NCI-H345 treated with DMSO at 0.1 percent for 48 hours (cell line): ENCODE results near the gene CASP4.
"Not testable (repeated sequence)": the region's sequence is repeated elsewhere in the genome, so short reads cannot be mapped to it uniquely, and the experiment has no call there.

Experiments
- DNase-seq: peaks from one replicate; lab custom pipeline; 2025; ENCODE audit not compliant: unreplicated experiment; lab: John Stamatoyannopoulos, UW

Gene CASP4

DNA sequence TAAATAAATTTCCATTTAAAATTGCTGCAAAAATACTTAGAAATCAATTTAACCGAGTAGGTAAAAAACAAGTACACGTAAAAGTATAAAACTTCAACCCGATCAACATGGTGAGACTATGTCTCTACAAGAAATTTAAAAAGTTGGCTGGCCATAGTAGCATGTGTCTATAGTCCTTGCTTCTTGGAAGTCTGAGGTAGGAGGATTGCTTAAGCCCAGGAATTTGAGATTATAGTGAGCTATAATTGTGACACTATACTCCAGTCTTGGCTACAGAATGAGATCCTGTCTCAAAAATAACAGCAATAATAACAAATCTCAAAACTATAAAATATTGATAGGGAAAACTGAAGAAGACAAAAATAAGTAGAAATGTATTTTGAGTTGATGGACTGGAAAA, 11.1 kb downstream of the CASP4 start:
- no peak for DNase-seq

DNA sequence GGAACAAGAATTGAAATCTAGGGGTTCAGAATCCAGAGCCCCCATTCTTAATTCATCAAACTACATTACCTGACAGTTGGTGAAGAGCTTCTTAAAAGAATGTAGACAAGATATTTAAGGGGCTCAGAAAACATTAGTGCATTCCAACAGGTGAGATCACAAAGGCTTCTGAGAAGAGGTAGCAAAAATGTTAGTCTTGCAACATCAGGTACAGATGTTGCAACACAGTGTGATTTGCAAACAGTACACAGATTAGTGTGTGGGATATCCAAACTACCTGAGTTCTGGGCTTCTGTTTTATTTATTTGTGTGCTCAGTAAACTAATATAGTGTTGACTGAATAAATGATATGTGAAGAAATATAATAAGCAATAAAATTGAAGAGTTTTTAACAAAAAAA, 11.8 kb downstream of the CASP4 start:
- DNase-seq, result no peak

DNA sequence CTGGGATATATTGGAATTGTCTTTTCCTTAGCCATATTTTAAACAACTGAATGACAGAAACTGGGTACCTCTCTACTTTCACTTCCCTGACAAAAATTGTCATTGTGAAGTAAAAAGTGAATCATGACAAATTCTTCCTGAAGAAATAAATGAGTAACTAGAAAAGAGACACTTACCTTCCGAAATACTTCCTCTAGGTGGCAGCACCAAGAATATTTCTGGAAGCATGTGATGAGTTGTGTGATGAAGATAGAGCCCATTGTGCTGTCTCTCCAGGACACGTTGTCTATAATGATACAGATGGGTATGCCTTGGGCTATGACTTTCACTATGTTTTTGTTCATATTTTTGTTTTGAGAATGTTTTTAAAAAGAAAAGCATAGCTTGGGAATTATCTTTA, 21.5 kb downstream of the CASP4 start:
- peak; percentile 6 for DNase-seq

DNA sequence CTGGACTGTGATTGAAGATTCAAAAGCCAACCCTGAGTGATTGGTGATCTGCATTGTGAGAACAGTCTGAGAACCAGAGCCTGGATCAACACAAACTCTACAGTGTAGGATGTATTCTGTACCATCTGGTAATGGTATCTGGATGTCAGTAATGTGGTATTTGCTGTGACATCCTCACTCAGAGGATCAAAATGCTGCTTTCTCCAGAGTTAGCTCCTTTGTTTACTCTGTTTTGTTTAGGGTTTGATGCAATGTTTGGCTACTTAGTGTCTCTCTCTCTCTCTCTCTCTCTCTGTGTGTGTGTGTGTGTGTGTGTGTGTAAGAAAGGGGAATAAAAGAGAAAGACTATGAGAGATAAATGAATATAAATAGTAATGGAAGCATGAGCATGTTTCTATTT, 24.3 kb downstream of the CASP4 start:
- no peak for DNase-seq

DNA sequence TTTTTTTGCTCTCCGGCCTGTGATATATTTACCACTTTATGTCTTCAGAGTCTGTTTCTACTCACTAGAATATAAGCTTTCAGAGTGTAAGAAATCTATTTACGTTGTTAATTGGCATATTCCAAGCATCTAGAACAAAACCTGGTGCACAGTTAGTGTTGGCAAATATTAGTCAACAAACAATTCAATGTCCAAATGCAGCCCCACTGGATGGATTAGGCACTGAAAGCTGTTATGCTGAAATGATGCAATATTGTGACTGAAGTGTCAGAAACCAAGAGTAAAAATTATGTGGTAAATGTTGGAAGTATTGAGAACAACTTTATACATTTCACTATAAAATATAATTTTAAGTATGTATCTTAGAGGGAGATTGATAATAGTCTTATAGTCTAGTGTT, 24.8 kb downstream of the CASP4 start:
- DNase-seq, result no peak

DNA sequence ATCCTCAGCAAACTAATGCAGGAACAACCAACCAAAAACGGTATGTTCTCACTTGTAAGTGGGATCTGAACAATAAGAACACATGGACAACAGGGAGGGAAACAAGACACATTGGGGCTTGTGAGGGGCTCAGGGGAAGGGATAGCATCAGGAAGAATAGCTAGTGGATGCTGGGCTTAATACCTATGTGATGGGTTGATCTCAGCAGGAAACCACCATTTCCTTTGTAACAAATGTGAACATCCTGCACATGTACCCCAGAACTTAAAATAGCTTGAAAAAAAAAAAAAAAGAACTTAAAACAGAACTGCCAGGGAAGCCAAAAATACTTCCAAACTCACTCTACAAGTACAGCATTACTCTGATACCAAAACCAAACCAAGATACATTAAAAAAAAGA, 33.8 kb downstream of the CASP4 start:
- no peak for DNase-seq

DNA sequence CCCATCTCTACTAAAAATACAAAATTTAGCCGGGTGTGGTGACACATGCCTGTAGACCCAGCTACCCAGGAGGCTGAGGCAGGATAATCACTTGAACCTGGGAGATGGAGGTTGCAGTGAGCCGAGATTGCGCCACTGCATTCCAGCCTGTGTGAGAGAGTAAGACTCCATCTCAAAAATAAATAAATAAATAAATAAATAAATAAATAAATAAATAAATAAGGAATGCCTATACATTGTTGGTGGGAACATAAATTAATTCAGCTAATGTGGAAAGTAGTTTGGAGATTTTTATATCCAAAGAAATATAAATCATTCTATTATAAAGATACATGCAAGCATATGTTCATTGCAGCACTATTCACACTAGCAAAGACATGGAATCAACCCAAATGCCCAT, 34.3 kb downstream of the CASP4 start:
- DNase-seq, result not testable (repeated sequence)

DNA sequence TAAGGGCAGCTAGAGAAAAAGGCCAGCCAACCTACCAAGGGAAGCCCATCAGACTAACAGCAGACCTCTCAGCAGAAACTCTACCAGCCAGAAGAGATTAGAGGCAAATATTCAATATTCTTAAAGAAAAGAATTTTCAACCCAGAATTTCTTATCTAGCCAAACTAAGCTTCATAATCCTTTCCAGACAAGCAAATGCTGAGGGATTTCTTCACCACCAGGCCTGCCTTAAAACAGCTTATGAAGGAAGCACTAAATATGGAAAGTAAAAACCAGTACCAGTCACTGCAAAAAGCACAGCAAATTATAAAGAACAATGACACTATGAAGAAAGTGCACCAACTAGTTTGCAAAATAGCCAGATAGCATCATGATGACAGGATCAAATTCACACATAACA, 39.6 kb downstream of the CASP4 start:
- no peak for DNase-seq

DNA sequence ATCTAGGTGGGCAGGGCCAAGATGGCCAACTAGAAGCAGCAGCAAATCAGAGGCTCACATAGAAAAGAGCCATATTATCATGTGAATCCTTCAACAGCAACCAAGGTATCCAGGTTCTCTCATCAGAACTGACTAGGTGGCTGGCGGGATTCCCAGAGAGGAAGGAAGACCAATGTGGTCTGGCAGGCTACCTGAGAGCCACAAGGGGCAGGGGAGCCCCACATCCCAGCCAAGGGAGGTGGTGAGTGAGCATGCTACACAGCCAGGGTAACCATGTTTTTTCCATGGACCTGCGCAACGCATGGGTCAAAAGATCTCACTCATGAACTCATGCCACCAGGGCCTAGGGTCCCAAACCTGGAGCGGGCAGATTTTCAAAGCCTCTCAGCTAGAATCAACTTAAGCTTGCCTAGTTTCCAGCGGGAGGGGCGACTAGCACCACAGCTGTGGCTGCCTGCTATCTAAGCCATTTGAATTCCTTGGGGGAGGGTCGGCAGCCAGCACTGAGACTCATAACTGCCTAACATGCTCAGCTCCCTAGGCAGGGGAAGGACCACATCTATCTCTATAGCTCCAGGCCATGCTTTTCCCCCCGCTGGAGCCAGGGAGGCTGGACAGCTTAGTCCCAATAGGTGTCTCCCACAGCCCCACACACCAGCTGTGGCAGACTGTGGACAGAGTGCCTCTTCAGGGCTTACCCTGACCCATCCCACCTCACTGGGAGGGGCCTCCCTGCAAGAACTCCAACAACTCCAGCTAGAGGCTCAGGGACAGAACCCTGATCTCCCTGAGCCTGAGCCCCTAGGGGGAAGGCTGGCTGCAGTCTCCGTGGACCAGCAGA, 41.4 kb downstream of the CASP4 start:
- no peak for DNase-seq

DNA sequence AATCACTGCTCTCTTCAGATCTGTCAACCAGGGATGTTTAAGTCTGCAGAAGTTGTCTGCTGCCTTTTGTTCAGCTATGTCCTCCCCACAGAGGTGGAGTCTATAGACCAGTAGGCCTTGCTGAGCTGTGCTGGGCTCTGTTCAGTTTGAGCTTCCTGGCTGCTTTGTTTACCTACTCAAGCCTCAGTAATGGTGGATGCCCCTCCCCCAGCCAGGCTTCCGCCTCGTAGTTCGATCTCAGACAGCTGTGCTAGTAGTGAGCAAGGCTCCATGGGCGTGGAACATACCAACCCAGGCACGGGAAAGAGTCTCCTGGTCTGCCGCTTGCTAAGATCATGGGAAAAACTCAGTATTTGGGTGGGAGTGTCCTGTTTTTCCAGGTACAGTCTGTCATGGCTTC, 42.5 kb downstream of the CASP4 start:
- DNase-seq, result no peak

DNA sequence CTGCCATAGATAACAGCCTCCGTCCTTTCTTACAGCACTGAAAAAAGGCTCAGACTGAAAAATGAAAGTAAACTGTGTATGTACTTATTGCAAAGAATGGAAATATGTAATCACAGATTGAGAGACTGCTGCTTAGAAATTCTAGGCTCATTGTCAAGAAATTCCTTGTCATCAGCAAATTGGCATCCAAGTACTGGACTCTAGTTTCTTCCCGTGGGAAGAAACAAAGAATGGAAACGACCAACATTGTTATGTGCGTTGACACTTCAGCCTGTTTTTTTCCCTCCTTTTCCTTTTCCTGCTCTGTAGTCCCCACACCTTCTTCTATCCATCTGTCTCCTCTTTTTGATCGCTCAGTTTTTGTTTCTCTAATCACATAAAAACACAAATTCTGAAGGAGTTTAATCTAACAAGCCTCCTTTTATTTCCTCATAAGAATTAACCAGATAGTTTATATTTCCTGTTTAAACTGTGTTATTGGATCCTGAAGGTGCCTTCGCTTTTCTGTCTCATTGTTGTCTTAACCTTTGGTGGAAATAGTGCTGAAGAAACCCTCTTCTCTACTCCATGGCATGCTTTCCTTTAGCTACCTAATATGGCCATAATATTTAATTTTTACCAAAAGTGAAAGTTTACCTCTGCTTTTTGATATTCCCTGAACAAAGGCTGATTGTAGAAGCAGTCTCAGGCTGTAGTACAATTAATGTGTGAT, 50.1 kb downstream of the CASP4 start:
- no peak for DNase-seq

DNA sequence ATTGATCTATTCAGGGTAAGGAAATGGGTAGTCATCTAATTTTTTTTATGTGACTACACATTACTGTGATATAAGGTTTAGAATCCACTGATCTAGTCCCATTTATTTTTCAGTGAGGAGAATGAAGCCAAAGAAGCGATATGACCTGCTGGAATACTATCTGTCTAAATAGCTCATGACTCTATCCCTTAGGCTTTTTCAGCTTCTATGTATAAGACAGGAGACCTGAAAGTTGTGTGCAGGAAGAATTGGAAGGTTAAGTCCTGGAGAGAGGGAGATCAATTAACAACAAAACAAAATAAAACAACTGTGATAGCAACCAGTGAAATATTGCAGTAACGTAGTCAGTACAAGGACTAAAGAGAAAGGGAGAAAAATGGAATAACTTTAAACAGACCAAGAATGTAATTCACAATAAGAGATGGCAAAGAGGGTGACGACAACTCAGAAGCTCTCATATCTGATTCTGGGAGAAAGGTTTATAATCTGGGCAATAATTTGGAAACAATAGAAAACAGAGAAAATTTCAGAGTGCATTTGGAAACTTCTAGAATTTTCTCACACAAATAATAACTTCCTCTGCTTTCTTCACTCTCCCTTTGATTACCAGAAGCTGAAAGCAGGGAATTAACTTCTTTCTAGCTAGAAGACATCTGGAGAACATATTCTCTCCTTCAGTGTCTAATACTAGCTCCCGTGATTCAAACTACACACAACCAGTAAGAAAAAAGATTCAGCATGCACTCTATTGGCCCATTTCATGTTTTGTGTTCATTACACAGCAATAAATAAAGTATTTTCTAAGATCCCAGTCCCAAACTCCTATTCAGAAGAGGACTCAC, 50.9 kb downstream of the CASP4 start:
- no peak for DNase-seq

DNA sequence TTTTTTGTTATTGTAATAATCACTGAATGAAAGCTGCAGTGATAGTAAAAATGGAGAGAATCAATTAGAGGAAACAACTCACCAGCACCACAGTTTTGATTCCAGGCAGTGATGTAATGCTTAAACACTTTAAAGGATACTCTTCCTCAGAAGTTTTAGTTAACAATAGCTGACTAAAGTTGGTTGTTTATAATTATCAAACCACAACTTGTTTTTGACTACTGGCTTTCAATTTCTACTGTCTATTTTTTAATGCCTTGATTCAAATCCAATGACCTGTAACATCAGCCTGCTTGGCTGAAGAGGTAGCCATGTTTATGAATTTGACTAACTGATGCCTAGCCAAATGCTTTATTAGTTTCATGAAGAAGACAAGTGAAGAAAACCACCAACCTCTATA, 51.9 kb downstream of the CASP4 start:
- DNase-seq, result no peak

DNA sequence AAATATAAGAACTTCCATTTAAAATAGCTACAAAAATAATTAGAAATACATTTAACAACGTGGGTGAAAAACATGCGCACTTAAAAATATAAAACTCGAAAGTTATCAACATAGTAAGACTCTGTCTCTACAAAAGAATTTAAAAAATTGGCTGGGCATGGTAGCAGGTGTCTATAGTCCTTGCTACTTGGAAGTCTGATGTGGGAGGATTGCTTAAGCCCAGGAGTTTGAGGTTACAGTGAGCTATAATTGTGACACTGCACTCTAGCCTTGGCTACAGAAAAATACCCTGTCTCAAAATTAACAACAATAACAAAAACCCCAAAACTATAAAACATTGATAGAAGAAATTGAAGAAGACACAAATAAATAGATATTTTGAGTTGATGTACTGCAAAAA, 56.3 kb downstream of the CASP4 start:
- no peak for DNase-seq

DNA sequence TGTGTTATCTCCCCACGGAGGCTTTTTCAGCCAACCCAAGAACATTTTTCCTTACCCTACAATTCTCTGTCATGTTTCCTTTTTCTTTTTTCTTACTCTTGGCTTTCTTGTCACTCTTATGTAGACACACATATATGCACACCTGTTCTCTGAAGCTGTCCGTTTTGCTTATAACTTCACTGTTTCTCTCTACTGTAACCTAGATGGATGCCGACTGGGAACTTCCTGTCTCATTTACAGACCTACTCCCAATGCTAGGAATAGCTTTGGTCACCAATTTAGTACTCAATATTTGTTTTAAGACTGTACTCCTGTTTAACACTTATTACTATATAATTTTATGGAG, 60.2 kb downstream of the CASP4 start:
- DNase-seq, result no peak

DNA sequence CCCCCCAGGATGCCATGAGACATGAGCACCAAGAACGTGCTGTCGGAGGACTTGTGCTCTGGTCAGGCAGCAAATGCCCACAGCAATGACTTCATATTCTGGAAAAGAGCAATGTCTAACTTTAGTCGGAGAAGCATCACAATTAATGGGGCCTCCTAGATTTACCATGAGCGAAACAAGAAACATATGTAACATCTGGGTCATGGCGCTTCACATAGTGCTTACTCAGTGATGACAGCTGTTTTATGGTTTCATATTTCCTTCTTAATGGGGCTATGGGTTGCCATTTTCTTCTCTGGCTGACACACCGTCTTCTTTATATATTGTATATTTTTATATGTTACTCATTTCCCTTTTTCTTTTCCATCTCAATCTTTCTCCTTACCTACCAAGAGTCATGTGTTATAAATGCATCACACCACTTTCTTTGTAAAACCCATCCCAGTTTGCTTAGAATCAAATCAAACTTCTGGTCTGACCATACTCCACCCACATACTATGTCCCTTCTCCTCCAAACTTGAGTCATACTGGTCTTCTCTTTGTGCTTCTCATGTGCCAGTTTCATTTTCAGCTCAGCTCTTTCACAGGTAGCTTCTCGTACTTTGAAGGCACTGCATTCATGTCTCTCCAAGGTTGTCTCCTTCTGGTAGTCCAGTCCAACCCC, 60.7 kb downstream of the CASP4 start:
- no peak for DNase-seq

DNA sequence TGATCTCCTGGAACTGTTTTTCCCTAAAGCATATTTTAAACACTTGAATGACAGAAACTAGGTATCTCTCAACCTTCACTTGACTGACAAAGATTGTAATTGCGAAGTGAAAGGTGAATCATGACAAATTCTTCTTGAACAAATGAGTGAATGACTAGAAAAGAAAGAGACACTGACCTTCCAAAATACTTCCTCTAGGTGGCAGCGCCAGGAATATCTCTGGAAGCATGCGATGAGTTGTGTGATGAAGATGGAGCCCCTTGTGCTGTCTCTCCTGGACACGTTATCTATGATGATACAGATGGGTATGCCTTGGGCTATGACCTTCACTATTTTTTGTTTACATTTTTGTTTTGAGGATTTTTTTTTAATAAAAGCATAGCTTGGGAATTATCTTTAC, 63.1 kb downstream of the CASP4 start:
- DNase-seq, result no peak

DNA sequence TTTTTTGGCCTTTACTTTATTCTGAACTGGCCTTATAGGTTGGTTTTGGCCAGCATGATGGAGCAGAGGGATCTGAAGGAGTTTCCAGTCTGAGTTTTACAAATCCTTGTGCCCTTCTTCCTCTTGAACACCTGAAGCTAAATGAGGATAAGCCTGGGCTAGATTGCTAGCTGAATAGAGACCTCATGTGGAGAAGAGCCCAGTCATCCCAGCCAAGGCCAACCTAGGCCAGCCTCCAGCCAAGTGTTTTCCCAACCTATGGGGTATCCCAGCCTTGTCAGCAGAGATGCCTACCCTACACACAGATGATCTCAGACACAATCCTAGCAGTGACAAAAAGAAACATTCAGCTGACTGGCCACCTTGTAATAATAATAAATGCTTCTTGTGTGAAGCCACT, 69.1 kb downstream of the CASP4 start:
- DNase-seq, result no peak

DNA sequence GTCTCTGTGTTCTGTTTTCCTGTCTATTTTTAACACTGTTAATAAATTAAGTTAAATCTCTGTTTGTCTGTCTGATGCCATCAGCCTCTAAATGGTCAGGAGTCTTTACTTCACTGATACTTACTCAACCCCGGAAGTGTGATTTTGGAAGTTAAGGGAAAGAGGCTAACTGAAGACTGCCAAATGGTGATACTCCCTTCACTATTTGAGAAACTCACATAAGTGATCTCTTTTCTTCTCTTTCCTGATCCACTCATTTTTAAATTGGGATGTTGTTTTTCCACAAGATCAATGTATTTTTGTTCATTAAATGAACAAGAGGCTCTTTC, 69.7 kb downstream of the CASP4 start:
- no peak for DNase-seq

DNA sequence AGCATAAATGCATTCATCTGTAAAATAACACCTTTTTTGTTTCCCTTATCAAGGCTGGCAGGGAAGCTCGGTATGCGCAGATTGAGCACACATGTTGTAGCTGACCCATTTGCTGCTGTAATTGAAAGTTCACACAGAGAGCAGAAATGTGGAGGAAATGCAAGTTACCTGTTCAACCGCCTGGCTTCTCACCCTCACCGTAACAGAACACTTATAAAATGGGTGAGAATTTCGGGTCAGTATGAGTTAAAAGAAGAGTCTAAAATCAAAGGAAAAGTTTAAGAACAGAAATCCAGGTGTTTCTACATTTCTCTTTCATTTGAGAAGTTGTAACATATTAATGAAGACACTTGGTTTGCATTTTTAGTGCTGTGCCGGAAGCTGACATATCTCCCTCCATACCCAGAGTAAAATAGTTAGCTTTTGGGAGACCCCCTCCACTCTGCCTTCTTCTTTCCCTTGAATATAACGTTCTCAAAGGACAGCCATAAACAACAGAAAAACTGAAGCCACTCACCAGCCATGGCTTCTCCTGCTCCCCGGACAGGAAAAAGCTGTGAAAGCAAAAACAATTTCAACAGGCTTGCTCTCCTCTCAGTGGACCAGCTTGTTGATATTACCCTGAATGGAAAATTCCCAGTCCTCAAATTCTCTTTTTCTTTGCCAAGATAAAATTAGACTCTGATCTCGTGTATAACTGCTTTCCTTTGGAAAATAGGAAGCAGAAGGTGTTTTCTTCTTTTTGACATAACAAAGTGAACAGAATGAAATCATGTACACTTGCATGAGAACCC, 70.3 kb downstream of the CASP4 start, which contains the start of gene CASP12:
Gene CASP12, minus strand, starts transcription at position 570 of the 794 bp plus-strand sequence.
- no peak for DNase-seq

DNA sequence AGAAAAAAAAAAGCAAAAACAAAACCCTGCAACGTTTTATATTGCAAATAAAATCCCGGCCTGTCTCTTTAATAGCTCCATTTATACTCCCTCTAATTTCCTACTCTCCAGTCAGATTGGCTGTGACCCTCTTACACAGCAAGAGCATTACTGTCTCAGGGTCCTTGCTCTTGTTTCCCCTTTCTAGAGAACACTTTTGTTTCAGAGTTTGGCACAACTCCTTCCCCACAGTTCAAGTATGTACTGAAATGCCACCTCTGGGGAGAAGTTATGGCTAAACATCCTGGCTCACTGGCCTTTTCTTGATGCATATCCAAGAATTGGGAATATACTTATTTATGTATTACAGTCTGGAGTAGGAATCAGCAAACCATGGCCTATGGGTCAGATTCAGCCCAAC, 72.7 kb downstream of the CASP4 start:
- no peak for DNase-seq
